Body of pancreas (tissue), 4 donors: Measurements from ENCODE around the gene ATP8A2.

ENCODE experiments used
- POLR2A ChIP-seq, 3 donors: fragments of 450-650 bp; IDR thresholded peaks; one replicate each; pipeline ENCODE4 v1.6.1; 2016; ENCODE audit warnings: antibody characterized with exemption in 3 of 3, mild to moderate bottlenecking in 2 of 3
- TF ChIP-seq, protein P1 (sequence below), 7 experiments: fragments of 450-650 bp in 4 of 7; fragments of 200-600 bp in 3 of 7; sonication (generic) in 3 of 7; IDR thresholded peaks; one replicate each; pipeline ENCODE4 v1.5.1; 2016 to 2019; ENCODE audit warnings: antibody characterized with exemption in 7 of 7

DNA sequence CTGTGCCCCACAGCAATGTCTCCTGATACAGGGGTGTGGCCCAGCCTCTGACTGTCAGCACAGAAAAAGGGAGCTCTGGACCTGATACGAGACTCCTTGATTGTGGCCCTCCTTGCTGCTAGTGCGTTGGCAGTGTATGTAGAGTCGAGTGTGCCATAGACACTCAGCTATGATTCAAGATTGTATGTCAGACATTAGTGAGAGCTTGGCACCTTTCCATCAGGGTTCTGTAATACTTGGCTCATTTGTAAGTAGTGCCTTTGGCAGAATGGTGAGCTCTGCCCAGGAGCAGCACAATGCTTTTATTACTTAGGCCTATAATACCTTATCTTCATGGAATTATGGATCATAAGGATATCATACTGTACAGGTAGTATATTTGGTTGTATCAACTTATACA, 83.4 kb downstream of the ATP8A2 start:
- TF ChIP-seq, protein P1, sequence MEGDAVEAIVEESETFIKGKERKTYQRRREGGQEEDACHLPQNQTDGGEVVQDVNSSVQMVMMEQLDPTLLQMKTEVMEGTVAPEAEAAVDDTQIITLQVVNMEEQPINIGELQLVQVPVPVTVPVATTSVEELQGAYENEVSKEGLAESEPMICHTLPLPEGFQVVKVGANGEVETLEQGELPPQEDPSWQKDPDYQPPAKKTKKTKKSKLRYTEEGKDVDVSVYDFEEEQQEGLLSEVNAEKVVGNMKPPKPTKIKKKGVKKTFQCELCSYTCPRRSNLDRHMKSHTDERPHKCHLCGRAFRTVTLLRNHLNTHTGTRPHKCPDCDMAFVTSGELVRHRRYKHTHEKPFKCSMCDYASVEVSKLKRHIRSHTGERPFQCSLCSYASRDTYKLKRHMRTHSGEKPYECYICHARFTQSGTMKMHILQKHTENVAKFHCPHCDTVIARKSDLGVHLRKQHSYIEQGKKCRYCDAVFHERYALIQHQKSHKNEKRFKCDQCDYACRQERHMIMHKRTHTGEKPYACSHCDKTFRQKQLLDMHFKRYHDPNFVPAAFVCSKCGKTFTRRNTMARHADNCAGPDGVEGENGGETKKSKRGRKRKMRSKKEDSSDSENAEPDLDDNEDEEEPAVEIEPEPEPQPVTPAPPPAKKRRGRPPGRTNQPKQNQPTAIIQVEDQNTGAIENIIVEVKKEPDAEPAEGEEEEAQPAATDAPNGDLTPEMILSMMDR (IDR thresholded peaks at IDR 0.05) = no peak
- no peak for TF ChIP-seq POLR2A (IDR thresholded peaks at IDR 0.05)
